Stomach (tissue), 9 donors: ENCODE measurements around the gene RELB. TPM values are rescaled to one million over a fixed set of nuclear protein-coding genes. Genes with fewer than 3 reads are reported as not detected.

Experiments
- DNase-seq, 2 donors: peaks; one replicate each; pipeline versions ENCODE4 v3.0.0 to v3.0.0-alpha.2; 2013 to 2019
- H3K27ac ChIP-seq, 5 donors: fragments of 200-600 bp in 4 of 5; sonication (generic) in 4 of 5; one replicate each; pipeline ENCODE4 v1.5.1; 2013 to 2019; ENCODE audit warnings: mild to moderate bottlenecking in 1 of 5, moderate library complexity in 1 of 5
- H3K27me3 ChIP-seq, 3 donors: fragments of 200-600 bp; sonication (generic); one replicate each; pipeline ENCODE4 v1.5.1; 2017 to 2019; ENCODE audit warnings: mixed run types in 1 of 3
- H3K36me3 ChIP-seq, 4 donors: fragments of 200-600 bp; sonication (generic); 1 replicate in 3 of 4; 2 replicates in 1 of 4; pipeline ENCODE4 v1.5.1; 2016 to 2019
- H3K4me1 ChIP-seq, 4 donors: fragments of 200-600 bp; sonication (generic); one replicate each; pipeline ENCODE4 v1.5.1; 2016 to 2019
- H3K4me3 ChIP-seq, 4 donors: fragments of 200-600 bp; sonication (generic) in 3 of 4; one replicate each; pipeline ENCODE4 v1.5.1; 2016 to 2019; ENCODE audit warnings: mild to moderate bottlenecking in 1 of 4
- H3K9me3 ChIP-seq, 4 donors: fragments of 200-600 bp; sonication (generic); one replicate each; pipeline ENCODE4 v1.5.1; 2016 to 2019
- EP300 ChIP-seq: sonication (generic); formaldehyde crosslinking; IDR thresholded peaks from one replicate; pipeline ENCODE4 v1.6.1; 2017; ENCODE audit warnings: antibody characterized with exemption
- POLR2A ChIP-seq, 4 donors: fragments of 450-650 bp; IDR thresholded peaks; one replicate each; pipeline ENCODE4 v1.6.1; 2016; ENCODE audit warnings: antibody characterized with exemption in 4 of 4, control low read depth in 2 of 4, mild to moderate bottlenecking in 1 of 4, moderate library complexity in 1 of 4
- POLR2AphosphoS5 ChIP-seq, 3 donors: sonication (generic); formaldehyde crosslinking; IDR thresholded peaks; one replicate each; pipeline ENCODE4 v1.6.1; 2016; ENCODE audit warnings: antibody characterized with exemption in 3 of 3
- WGBS, 5 donors: extraction: QIAGEN DNeasy Blood & Tissue Kit in 3 of 5; methylation state at CpG; one replicate each; pipeline versions ENCODE4 v1.1.5 to v1.1.7; 2013 to 2018; 5-methylcytosine and 5-hydroxymethylcytosine counted together
- intact Hi-C: fragments of 100-400 bp; cut with DNase I; formaldehyde crosslinking; loops from one replicate; pipeline ENCODE4 v1.15.1; 2023; ENCODE audit warnings: low total_unique reads
- polyA plus RNA-seq, 3 donors: library from polyadenylated mRNA; stranded (reverse); fragments of 200-250 nt; gene quantifications; one replicate each; pipeline ENCODE4 v1.2.3, GENCODE V29; 2013
- total RNA-seq, 5 donors: library from RNA; depleted of rRNA; stranded (reverse); fragments of >200 nt; gene quantifications; one replicate each; pipeline versions ENCODE4 v1.1.0 to v1.2.3, GENCODE V29; 2014 to 2016
- TF ChIP-seq, protein P1 (sequence below), 7 experiments: fragments of 450-650 bp in 4 of 7; fragments of 200-600 bp in 3 of 7; sonication (generic) in 3 of 7; IDR thresholded peaks; one replicate each; pipeline ENCODE4 v1.5.1; 2016 to 2019; ENCODE audit warnings: antibody characterized with exemption in 7 of 7, control low read depth in 2 of 7, mild to moderate bottlenecking in 1 of 7
- donor health status: healthy with polysubstance abuse.
- donor health status: Bipolar disorder and iron deficiency.
- donor health status: healthy.

RELB gene
- total and polyA plus RNA-seq, 8 donors, result 3.2 to 33.5 (median 14.9) TPM; not detected in 1

DNA sequence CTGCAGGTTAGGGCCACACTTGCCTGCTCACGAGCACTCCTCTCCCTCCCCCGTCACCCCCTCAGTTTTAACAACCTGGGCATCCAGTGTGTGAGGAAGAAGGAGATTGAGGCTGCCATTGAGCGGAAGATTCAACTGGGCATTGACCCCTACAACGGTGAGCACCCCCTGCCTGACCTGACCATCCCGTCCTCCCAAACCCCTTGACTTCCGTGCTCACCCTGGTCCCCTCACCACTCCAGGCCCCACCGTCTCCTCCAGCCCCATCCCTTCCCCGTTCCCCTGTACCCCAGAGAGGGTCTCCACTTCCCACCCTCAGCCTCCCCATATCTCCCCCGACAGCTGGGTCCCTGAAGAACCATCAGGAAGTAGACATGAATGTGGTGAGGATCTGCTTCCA is 24.0 kb downstream of the RELB start:
- H3K4me3 ChIP-seq, result no peak overlapping the region
- TF ChIP-seq, protein P1, sequence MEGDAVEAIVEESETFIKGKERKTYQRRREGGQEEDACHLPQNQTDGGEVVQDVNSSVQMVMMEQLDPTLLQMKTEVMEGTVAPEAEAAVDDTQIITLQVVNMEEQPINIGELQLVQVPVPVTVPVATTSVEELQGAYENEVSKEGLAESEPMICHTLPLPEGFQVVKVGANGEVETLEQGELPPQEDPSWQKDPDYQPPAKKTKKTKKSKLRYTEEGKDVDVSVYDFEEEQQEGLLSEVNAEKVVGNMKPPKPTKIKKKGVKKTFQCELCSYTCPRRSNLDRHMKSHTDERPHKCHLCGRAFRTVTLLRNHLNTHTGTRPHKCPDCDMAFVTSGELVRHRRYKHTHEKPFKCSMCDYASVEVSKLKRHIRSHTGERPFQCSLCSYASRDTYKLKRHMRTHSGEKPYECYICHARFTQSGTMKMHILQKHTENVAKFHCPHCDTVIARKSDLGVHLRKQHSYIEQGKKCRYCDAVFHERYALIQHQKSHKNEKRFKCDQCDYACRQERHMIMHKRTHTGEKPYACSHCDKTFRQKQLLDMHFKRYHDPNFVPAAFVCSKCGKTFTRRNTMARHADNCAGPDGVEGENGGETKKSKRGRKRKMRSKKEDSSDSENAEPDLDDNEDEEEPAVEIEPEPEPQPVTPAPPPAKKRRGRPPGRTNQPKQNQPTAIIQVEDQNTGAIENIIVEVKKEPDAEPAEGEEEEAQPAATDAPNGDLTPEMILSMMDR (IDR thresholded peaks at IDR 0.05), result no peak
- TF ChIP-seq POLR2AphosphoS5 (IDR thresholded peaks at IDR 0.05) (no peak), POLR2A (IDR thresholded peaks at IDR 0.05) (no peak), EP300 (no peak)
- peaks cover 13 to 67% (median 50%) of the 10 kb centered on the region in 4 donors for H3K36me3 ChIP-seq
- DNase-seq, result no peak
- no peaks in the 10 kb centered on the region for H3K4me1 ChIP-seq
- no peaks in the 10 kb centered on the region for H3K27me3 ChIP-seq
- no peak overlapping the region for H3K27ac ChIP-seq
- WGBS, 5 donors, result 90 to 99% (median 96%) methylated on average over 9 of the region's 9 CpGs
- intact Hi-C loops, result no loop called here
- H3K9me3 ChIP-seq, result no peaks in the 10 kb centered on the region

DNA sequence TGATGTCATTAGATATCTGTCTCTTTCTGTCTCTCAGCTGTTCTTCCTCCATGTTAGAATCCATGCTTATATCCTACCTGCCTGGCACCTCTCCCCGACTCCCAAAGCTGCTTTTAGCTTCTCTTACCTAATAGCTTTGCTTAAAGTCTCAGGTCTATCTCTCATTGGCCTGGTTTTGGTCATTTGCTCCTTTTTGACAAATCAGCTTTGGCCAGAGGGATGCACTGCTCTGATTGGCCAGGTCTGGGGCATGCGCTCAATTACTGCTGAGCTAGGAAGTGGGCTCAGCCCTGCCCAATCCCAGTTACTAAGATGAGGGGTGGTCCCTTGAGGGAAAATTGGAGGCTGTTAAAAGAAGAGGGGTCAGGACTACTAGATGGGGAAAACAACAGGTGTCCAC is 26.1 kb downstream of the RELB start:
- 93 to 98% (median 96%) methylated on average over 2 of the region's 2 CpGs for WGBS, 5 donors
- Histone ChIP-seq H3K27me3 (no peaks in the 10 kb centered on the region), H3K9me3 (no peaks in the 10 kb centered on the region), H3K27ac (no peak overlapping the region), H3K36me3 (peaks cover 18 to 75% (median 67%) of the 10 kb centered on the region in 4 donors), H3K4me1 (no peaks in the 10 kb centered on the region), H3K4me3 (no peak overlapping the region)
- DNase-seq, result no peak
- intact Hi-C loops, result no loop called here
- TF ChIP-seq POLR2A (IDR thresholded peaks at IDR 0.05) (no peak), EP300 (no peak), POLR2AphosphoS5 (IDR thresholded peaks at IDR 0.05) (no peak)
- TF ChIP-seq, protein P1 (IDR thresholded peaks at IDR 0.05), result no peak

DNA sequence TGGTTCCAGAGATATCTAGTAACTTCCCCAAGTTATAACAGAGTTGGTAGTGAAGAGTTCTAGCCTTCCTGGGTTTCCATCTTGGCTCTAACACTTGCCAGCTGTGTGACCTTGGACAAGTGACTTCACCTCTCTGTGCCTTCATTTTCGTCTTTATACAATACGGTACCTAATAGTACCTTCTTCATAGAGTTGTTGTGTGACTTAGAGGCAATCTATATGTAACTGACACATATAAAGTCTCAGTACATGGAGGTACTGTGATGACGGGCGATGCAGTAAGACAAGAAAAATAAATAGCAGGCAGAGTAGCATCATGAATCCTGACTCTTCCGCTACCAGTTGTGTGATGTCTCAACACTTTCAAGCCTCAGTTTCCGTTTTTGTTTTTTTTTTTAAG is 29.6 kb downstream of the RELB start:
- H3K36me3 ChIP-seq, result peaks cover 33 to 95% (median 90%) of the 10 kb centered on the region in 4 donors
- no peak overlapping the region for H3K4me3 ChIP-seq
- WGBS, 5 donors, result 91 to 96% (median 95%) methylated on average over 6 of the region's 6 CpGs
- intact Hi-C loops, result no loop called here
- no peak overlapping the region for H3K27ac ChIP-seq
- no peaks in the 10 kb centered on the region for H3K27me3 ChIP-seq
- no peak for DNase-seq
- no peaks in the 10 kb centered on the region for H3K4me1 ChIP-seq
- TF ChIP-seq, protein P1 (IDR thresholded peaks at IDR 0.05), result no peak
- TF ChIP-seq POLR2AphosphoS5 (IDR thresholded peaks at IDR 0.05) (no peak), EP300 (no peak), POLR2A (IDR thresholded peaks at IDR 0.05) (no peak)
- H3K9me3 ChIP-seq, result no peaks in the 10 kb centered on the region

DNA sequence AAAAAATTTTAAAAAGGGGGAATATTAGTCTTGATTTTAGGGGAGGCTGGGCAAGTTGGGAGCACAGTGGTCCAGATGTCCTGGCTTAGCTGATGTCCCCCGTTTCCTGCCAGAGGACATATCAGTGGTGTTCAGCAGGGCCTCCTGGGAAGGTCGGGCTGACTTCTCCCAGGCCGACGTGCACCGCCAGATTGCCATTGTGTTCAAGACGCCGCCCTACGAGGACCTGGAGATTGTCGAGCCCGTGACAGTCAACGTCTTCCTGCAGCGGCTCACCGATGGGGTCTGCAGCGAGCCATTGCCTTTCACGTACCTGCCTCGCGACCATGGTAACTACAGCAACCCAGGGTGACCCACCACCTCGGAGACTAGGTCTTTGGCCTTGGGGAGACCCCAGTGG is 31.2 kb downstream of the RELB start:
- Histone ChIP-seq H3K27ac (no peak overlapping the region), H3K27me3 (no peaks in the 10 kb centered on the region), H3K36me3 (peaks cover 33 to 99% (median 92%) of the 10 kb centered on the region in 4 donors), H3K4me3 (no peak overlapping the region), H3K9me3 (no peaks in the 10 kb centered on the region), H3K4me1 (no peaks in the 10 kb centered on the region)
- no peak for DNase-seq
- WGBS, 5 donors, result 84 to 88% (median 87%) methylated on average over 18 of the region's 18 CpGs
- TF ChIP-seq, protein P1 (IDR thresholded peaks at IDR 0.05), result no peak
- TF ChIP-seq POLR2A (IDR thresholded peaks at IDR 0.05) (no peak), POLR2AphosphoS5 (IDR thresholded peaks at IDR 0.05) (no peak), EP300 (no peak)
- intact Hi-C loops, result no loop called here
